GM18861 (cell line): ENCODE results near the gene DACT2.
"Not testable (repeated sequence)": the region's sequence is repeated elsewhere in the genome, so short reads cannot be mapped to it uniquely, and the experiment has no call there.

ENCODE experiments used
- ATAC-seq: cut with Tn5 transposase; IDR thresholded peaks from one replicate; pipeline ENCODE4 v1.9.1; 2021; ENCODE audit not compliant: unreplicated experiment

DACT2 gene

GRCh38 chr6:168326294-168327261 is 7.0 kb upstream of the DACT2 start:
- no peak for ATAC-seq

- ATAC-seq = no peak
Measured at GRCh38 chr6:168322966-168323365, 3.4 kb upstream of the DACT2 start.

- no peak for ATAC-seq
Measured at GRCh38 chr6:168320634-168321033, 1.1 kb upstream of the DACT2 start.

- ATAC-seq = no peak
Measured at GRCh38 chr6:168318579-168319278, 848 bp downstream of the DACT2 start.

GRCh38 chr6:168318090-168318489 is 1.5 kb downstream of the DACT2 start:
- ATAC-seq = no peak

GRCh38 chr6:168315596-168315995 is 4.0 kb downstream of the DACT2 start:
- ATAC-seq = no peak

- no peak for ATAC-seq
Measured at GRCh38 chr6:168314948-168315347, 4.6 kb downstream of the DACT2 start.

GRCh38 chr6:168314021-168314420 is 5.6 kb downstream of the DACT2 start:
- ATAC-seq = no peak

GRCh38 chr6:168313431-168314011 is 6.1 kb downstream of the DACT2 start:
- no peak for ATAC-seq

GRCh38 chr6:168312125-168312507 is 7.5 kb downstream of the DACT2 start:
- not testable (repeated sequence) for ATAC-seq

GRCh38 chr6:168311410-168312124 is 8.0 kb downstream of the DACT2 start:
- ATAC-seq = no peak

GRCh38 chr6:168310945-168311344 is 8.6 kb downstream of the DACT2 start:
- no peak for ATAC-seq

GRCh38 chr6:168310403-168310802 is 9.2 kb downstream of the DACT2 start:
- ATAC-seq = no peak

GRCh38 chr6:168309997-168310396 is 9.6 kb downstream of the DACT2 start:
- no peak for ATAC-seq

- ATAC-seq = no peak
Measured at GRCh38 chr6:168309183-168309582, 10.4 kb downstream of the DACT2 start.

- no peak for ATAC-seq
Measured at GRCh38 chr6:168308390-168309144, 11.0 kb downstream of the DACT2 start.

GRCh38 chr6:168307695-168308021 is 11.9 kb downstream of the DACT2 start:
- ATAC-seq = no peak

GRCh38 chr6:168307015-168307694 is 12.4 kb downstream of the DACT2 start:
- no peak for ATAC-seq

- ATAC-seq = no peak
Measured at GRCh38 chr6:168305863-168306262, 13.7 kb downstream of the DACT2 start.
